ENCODE measurements around the gene PLEKHG7. TPM values are rescaled to one million over a fixed set of nuclear protein-coding genes. Genes with fewer than 3 reads are reported as not detected.

PLEKHG7 gene
- total RNA-seq, 1 experiment from 2014 or later, result not detected

GRCh38 chr12:92656911-92657310, 45.9 kb upstream of the PLEKHG7 start:
- ATAC-seq (no peak), DNase-seq (no peak)
- intact Hi-C loops (cut with micrococcal nuclease), result no loop called here
- Histone ChIP-seq H3K9me2 (replicated peaks; ENCODE audit: low read length) (no peaks in the 10 kb centered on the region), H3F3A (ENCODE audit: low read length, unreplicated experiment) (no peaks in the 10 kb centered on the region), H3K9me3 (ENCODE audit: low read length) (no peaks in the 10 kb centered on the region), H4K20me1 (ENCODE audit: low read length) (no peaks in the 10 kb centered on the region), H3K9ac (ENCODE audit: low read length) (no peak overlapping the region), H3K4me1 (ENCODE audit: insufficient read depth, low read length) (no peaks in the 10 kb centered on the region), H3K27ac (ENCODE audit: low read length) (no peak overlapping the region), H3K27me3 (ENCODE audit: low read length) (no peaks in the 10 kb centered on the region), H2AFZ (ENCODE audit: low read length) (0 out of 2 replicates have a peak overlapping the region, but pooled peaks have one; percentile 1), H3K36me3 (ENCODE audit: low read depth, low read length) (no peaks in the 10 kb centered on the region), H3K4me2 (ENCODE audit: low read length) (no peak overlapping the region), H3K79me2 (ENCODE audit: low read length) (no peaks in the 10 kb centered on the region), H3K4me3 (ENCODE audit: low read length) (no peak overlapping the region)
- CTCF ChIA-PET, result no interaction called here
- POLR2A ChIA-PET (ENCODE audit: unreplicated experiment), result no interaction called here
- TF ChIP-seq CTCF (conservative IDR thresholded peaks at IDR 0.05; ENCODE audit: low read depth, low read length) (no peak), EZH2 (IDR thresholded peaks at IDR 0.05; ENCODE audit: low read length, unreplicated experiment) (no peak), EZH2phosphoT487 (IDR thresholded peaks at IDR 0.05; ENCODE audit: borderline replicate concordance, low read length) (no peak)
- BruUV-seq (replicated peaks), result no TSS peak

GRCh38 chr12:92657770-92658169, 45.0 kb upstream of the PLEKHG7 start:
- no peak overlapping the region for H2AFZ ChIP-seq (ENCODE audit: low read length)
- no peaks in the 10 kb centered on the region for H3K4me1 ChIP-seq (ENCODE audit: insufficient read depth, low read length)
- no peaks in the 10 kb centered on the region for H3K79me2 ChIP-seq (ENCODE audit: low read length)
- no peak for TF ChIP-seq CTCF (conservative IDR thresholded peaks at IDR 0.05; ENCODE audit: low read depth, low read length)
- no peak for TF ChIP-seq EZH2phosphoT487 (IDR thresholded peaks at IDR 0.05; ENCODE audit: borderline replicate concordance, low read length)
- no peak for TF ChIP-seq EZH2 (IDR thresholded peaks at IDR 0.05; ENCODE audit: low read length, unreplicated experiment)
- no peaks in the 10 kb centered on the region for H3K27me3 ChIP-seq (ENCODE audit: low read length)
- DNase-seq (no peak), ATAC-seq (no peak)
- no peaks in the 10 kb centered on the region for H3K9me2 ChIP-seq (replicated peaks; ENCODE audit: low read length)
- H3K9ac ChIP-seq (ENCODE audit: low read length), result no peak overlapping the region
- H3K4me2 ChIP-seq (ENCODE audit: low read length), result no peak overlapping the region
- no peaks in the 10 kb centered on the region for H3F3A ChIP-seq (ENCODE audit: low read length, unreplicated experiment)
- intact Hi-C loops (cut with micrococcal nuclease), result no loop called here
- ChIA-PET CTCF (no interaction called here), POLR2A (ENCODE audit: unreplicated experiment) (no interaction called here)
- H3K36me3 ChIP-seq (ENCODE audit: low read depth, low read length), result no peaks in the 10 kb centered on the region
- H4K20me1 ChIP-seq (ENCODE audit: low read length), result no peaks in the 10 kb centered on the region
- H3K9me3 ChIP-seq (ENCODE audit: low read length), result no peaks in the 10 kb centered on the region
- BruUV-seq (replicated peaks), result no TSS peak
- H3K4me3 ChIP-seq (ENCODE audit: low read length), result no peak overlapping the region
- H3K27ac ChIP-seq (ENCODE audit: low read length), result no peak overlapping the region

- Histone ChIP-seq H3K36me3 (ENCODE audit: low read depth, low read length) (no peaks in the 10 kb centered on the region), H3F3A (ENCODE audit: low read length, unreplicated experiment) (no peaks in the 10 kb centered on the region), H3K9ac (ENCODE audit: low read length) (no peak overlapping the region), H3K4me1 (ENCODE audit: insufficient read depth, low read length) (no peaks in the 10 kb centered on the region), H3K27ac (ENCODE audit: low read length) (no peak overlapping the region), H3K27me3 (ENCODE audit: low read length) (no peaks in the 10 kb centered on the region), H3K79me2 (ENCODE audit: low read length) (no peaks in the 10 kb centered on the region), H4K20me1 (ENCODE audit: low read length) (no peaks in the 10 kb centered on the region), H3K4me3 (ENCODE audit: low read length) (no peak overlapping the region), H3K9me2 (replicated peaks; ENCODE audit: low read length) (no peaks in the 10 kb centered on the region), H2AFZ (ENCODE audit: low read length) (no peak overlapping the region), H3K9me3 (ENCODE audit: low read length) (no peaks in the 10 kb centered on the region), H3K4me2 (ENCODE audit: low read length) (no peak overlapping the region)
- BruUV-seq (replicated peaks), result no TSS peak
- intact Hi-C loops (cut with micrococcal nuclease), result no loop called here
- ChIA-PET CTCF (no interaction called here), POLR2A (ENCODE audit: unreplicated experiment) (no interaction called here)
- DNase-seq, result no peak
- no peak for TF ChIP-seq EZH2 (IDR thresholded peaks at IDR 0.05; ENCODE audit: low read length, unreplicated experiment)
- TF ChIP-seq EZH2phosphoT487 (IDR thresholded peaks at IDR 0.05; ENCODE audit: borderline replicate concordance, low read length), result no peak
- TF ChIP-seq CTCF (conservative IDR thresholded peaks at IDR 0.05; ENCODE audit: low read depth, low read length), result no peak
- ATAC-seq, result no peak
These were observed 44.2 kb upstream of the PLEKHG7 start for GRCh38 chr12:92658611-92659010.

Data from PC-3 (cell line).